Neural cell (in vitro differentiated cells): ENCODE results near the gene WNT4. TPM values are rescaled to one million over a fixed set of nuclear protein-coding genes. Genes with fewer than 3 reads are reported as not detected.

Experiments used
- H2AFZ ChIP-seq: fragments of 200-600, 300-800 bp; sonication (generic), shearing (Covaris generic); 2 replicates; pipeline ENCODE4 v1.6.0; 2014; ENCODE audit warnings: low read depth, mild to moderate bottlenecking, antibody characterized with exemption, low read length, moderate library complexity
- H3F3A ChIP-seq: fragments of 200-600 bp; shearing (Covaris generic); 2 replicates; pipeline ENCODE4 v1.6.1; 2016; ENCODE audit warnings: mild to moderate bottlenecking, moderate library complexity, mixed read lengths, antibody characterized with exemption, low read length; ENCODE audit not compliant: insufficient read depth, poor library complexity, severe bottlenecking
- H3K27ac ChIP-seq: fragments of 200-600, 300-800 bp; sonication (generic), shearing (Covaris generic); 2 replicates; pipeline ENCODE4 v1.5.1; 2014; ENCODE audit warnings: mild to moderate bottlenecking, low read length, moderate library complexity
- H3K27me3 ChIP-seq: fragments of 300-800, 200-600 bp; sonication (generic), shearing (Covaris generic); 2 replicates; pipeline ENCODE4 v1.6.0; 2014; ENCODE audit warnings: mild to moderate bottlenecking, low read depth, low read length, moderate library complexity; ENCODE audit not compliant: insufficient read depth
- H3K36me3 ChIP-seq: fragments of 300-800, 200-600 bp; sonication (generic), shearing (Covaris generic); 2 replicates; pipeline ENCODE4 v1.5.1; 2014; ENCODE audit warnings: mild to moderate bottlenecking, antibody characterized with exemption, low read length, moderate library complexity; ENCODE audit not compliant: insufficient read depth
- H3K4me2 ChIP-seq: fragments of 300-800, 200-600 bp; sonication (generic), shearing (Covaris generic); 2 replicates; pipeline ENCODE4 v1.6.0; 2014; ENCODE audit warnings: mild to moderate bottlenecking, low read length
- H3K4me3 ChIP-seq: fragments of 300-800, 200-600 bp; sonication (generic), shearing (Covaris generic); 2 replicates; pipeline ENCODE4 v1.5.1; 2014; ENCODE audit warnings: mild to moderate bottlenecking, low read length, moderate library complexity
- H3K79me2 ChIP-seq: fragments of 200-600 bp; shearing (Covaris generic); replicated peaks from 2 replicates; pipeline ENCODE4 v1.6.0; 2014; ENCODE audit warnings: mild to moderate bottlenecking, low read length, moderate library complexity; ENCODE audit not compliant: insufficient read depth
- H3K9ac ChIP-seq: fragments of 300-800, 200-600 bp; sonication (generic), shearing (Covaris generic); 2 replicates; pipeline ENCODE4 v1.6.1; 2016; ENCODE audit warnings: mild to moderate bottlenecking, low read length, mixed read lengths
- H3K9me2 ChIP-seq: fragments of 200-600 bp; shearing (Covaris generic); 2 replicates; pipeline ENCODE4 v1.6.1; 2016; ENCODE audit warnings: mild to moderate bottlenecking, low read length, mixed read lengths; ENCODE audit not compliant: insufficient read depth
- H3K9me3 ChIP-seq: fragments of 200-600, 300-800 bp; sonication (generic), shearing (Covaris generic); 2 replicates; pipeline ENCODE4 v1.6.1; 2016; ENCODE audit warnings: mild to moderate bottlenecking, mixed run types, low read length, moderate library complexity, mixed read lengths
- H4K20me1 ChIP-seq: fragments of 200-600 bp; shearing (Covaris generic); 2 replicates; pipeline ENCODE4 v1.6.1; 2016; ENCODE audit warnings: mild to moderate bottlenecking, mixed run types; ENCODE audit not compliant: insufficient read depth
- CTCF ChIP-seq: fragments of 450-650 bp; IDR thresholded peaks from 2 replicates; pipeline ENCODE4 v1.5.1; 2014; ENCODE audit warnings: antibody characterized with exemption, mild to moderate bottlenecking, moderate library complexity; ENCODE audit not compliant: poor library complexity, severe bottlenecking
- EP300 ChIP-seq: fragments of 450-650 bp; conservative IDR thresholded peaks from 2 replicates; pipeline ENCODE4 v1.6.1; 2014; ENCODE audit warnings: antibody characterized with exemption, mild to moderate bottlenecking, moderate library complexity; ENCODE audit not compliant: poor library complexity, severe bottlenecking
- EZH2 ChIP-seq: fragments of 200-600, 300-800 bp; shearing (Covaris generic), sonication (generic); IDR thresholded peaks from 2 replicates; pipeline ENCODE4 v1.6.1; 2014; ENCODE audit warnings: antibody characterized with exemption, low read length, borderline replicate concordance, mild to moderate bottlenecking; ENCODE audit not compliant: insufficient read depth, poor library complexity, severe bottlenecking
- MXI1 ChIP-seq: fragments of 450-650 bp; conservative IDR thresholded peaks from 2 replicates; pipeline ENCODE4 v1.6.1; 2014; ENCODE audit warnings: antibody characterized with exemption, mild to moderate bottlenecking; ENCODE audit not compliant: poor library complexity, severe bottlenecking
- POLR2AphosphoS5 ChIP-seq: IDR thresholded peaks from 2 replicates; pipeline ENCODE4 v1.6.1; 2012
- RAD21 ChIP-seq: fragments of 450-650 bp; conservative IDR thresholded peaks from 2 replicates; pipeline ENCODE4 v1.6.1; 2014; ENCODE audit warnings: antibody characterized with exemption, mild to moderate bottlenecking, moderate library complexity
- REST ChIP-seq: IDR thresholded peaks from 2 replicates; pipeline ENCODE4 v1.6.1; 2012; ENCODE audit warnings: borderline replicate concordance
- SMC3 ChIP-seq: fragments of 450-650 bp; conservative IDR thresholded peaks from 2 replicates; pipeline ENCODE4 v1.6.1; 2014; ENCODE audit warnings: antibody characterized with exemption, mild to moderate bottlenecking, moderate library complexity; ENCODE audit not compliant: poor library complexity
- TAF1 ChIP-seq: IDR thresholded peaks from 2 replicates; pipeline ENCODE4 v1.6.1; 2012; ENCODE audit warnings: low read depth
- polyA plus RNA-seq: library from polyadenylated mRNA; depleted of rRNA; stranded (reverse); fragments of >200 nt; gene quantifications from 2 replicates; pipeline ENCODE4 v1.2.3, GENCODE V29; 2014

Gene WNT4
- polyA plus RNA-seq, 1 donor from 2014 or later, result 5.1 TPM

GRCh38 chr1:22190251-22190650 lies 47.4 kb upstream of the WNT4 start:
- no peaks in the 10 kb centered on the region for H3K36me3 ChIP-seq
- H3K27ac ChIP-seq, result no peak overlapping the region
- no peaks in the 10 kb centered on the region for H3K79me2 ChIP-seq
- no peaks in the 10 kb centered on the region for H3F3A ChIP-seq
- H3K27me3 ChIP-seq, result no peaks in the 10 kb centered on the region
- TF ChIP-seq CTCF (no peak), EP300 (no peak), REST (no peak), RAD21 (no peak), EZH2 (no peak), TAF1 (no peak), MXI1 (no peak), POLR2AphosphoS5 (no peak), SMC3 (no peak)
- no peak overlapping the region for H3K4me3 ChIP-seq
- H3K4me2 ChIP-seq, result no peak overlapping the region
- no peak overlapping the region for H2AFZ ChIP-seq
- H3K9ac ChIP-seq, result no peak overlapping the region
- H4K20me1 ChIP-seq, result no peaks in the 10 kb centered on the region
- H3K9me3 ChIP-seq, result no peaks in the 10 kb centered on the region
- no peaks in the 10 kb centered on the region for H3K9me2 ChIP-seq

- Histone ChIP-seq H2AFZ (no peak overlapping the region), H3K79me2 (no peaks in the 10 kb centered on the region), H3K9ac (no peak overlapping the region), H3K27ac (no peak overlapping the region), H3F3A (no peaks in the 10 kb centered on the region), H3K9me2 (no peaks in the 10 kb centered on the region), H3K36me3 (no peaks in the 10 kb centered on the region), H3K4me3 (no peak overlapping the region), H3K9me3 (no peaks in the 10 kb centered on the region), H3K27me3 (no peaks in the 10 kb centered on the region), H4K20me1 (no peaks in the 10 kb centered on the region), H3K4me2 (no peak overlapping the region)
- no peak for TF ChIP-seq POLR2AphosphoS5
- no peak for TF ChIP-seq MXI1
- no peak for TF ChIP-seq RAD21
- TF ChIP-seq CTCF, result no peak
- TF ChIP-seq TAF1, result no peak
- TF ChIP-seq EP300, result no peak
- no peak for TF ChIP-seq SMC3
- TF ChIP-seq REST, result no peak
- TF ChIP-seq EZH2, result no peak
Observed at GRCh38 chr1:22189619-22190018, 46.7 kb upstream of the WNT4 start.
